HT1080 (cell line): Measurements from ENCODE around the gene TIMM23. TPM values are rescaled to one million over a fixed set of nuclear protein-coding genes. Genes with fewer than 3 reads are reported as not detected.
A peak's percentile ranks its signal among the peaks of the same experiment; 100 is the strongest.
"Not testable (repeated sequence)": the region's sequence is repeated elsewhere in the genome, so short reads cannot be mapped to it uniquely, and the experiment has no call there.

Experiments
- DNase-seq: peaks from one replicate; pipeline ENCODE4 v3.0.0-alpha.2; 2015; ENCODE audit warnings: low read depth
- total RNA-seq: library from RNA; depleted of rRNA; stranded (reverse); fragments of >200 nt; shearing (Covaris generic); gene quantifications from 2 replicates; pipeline ENCODE4 v1.2.3, GENCODE V29; 2014

The TIMM23 gene
- total RNA-seq, 1 experiment from 2014 or later: 211 TPM

DNA sequence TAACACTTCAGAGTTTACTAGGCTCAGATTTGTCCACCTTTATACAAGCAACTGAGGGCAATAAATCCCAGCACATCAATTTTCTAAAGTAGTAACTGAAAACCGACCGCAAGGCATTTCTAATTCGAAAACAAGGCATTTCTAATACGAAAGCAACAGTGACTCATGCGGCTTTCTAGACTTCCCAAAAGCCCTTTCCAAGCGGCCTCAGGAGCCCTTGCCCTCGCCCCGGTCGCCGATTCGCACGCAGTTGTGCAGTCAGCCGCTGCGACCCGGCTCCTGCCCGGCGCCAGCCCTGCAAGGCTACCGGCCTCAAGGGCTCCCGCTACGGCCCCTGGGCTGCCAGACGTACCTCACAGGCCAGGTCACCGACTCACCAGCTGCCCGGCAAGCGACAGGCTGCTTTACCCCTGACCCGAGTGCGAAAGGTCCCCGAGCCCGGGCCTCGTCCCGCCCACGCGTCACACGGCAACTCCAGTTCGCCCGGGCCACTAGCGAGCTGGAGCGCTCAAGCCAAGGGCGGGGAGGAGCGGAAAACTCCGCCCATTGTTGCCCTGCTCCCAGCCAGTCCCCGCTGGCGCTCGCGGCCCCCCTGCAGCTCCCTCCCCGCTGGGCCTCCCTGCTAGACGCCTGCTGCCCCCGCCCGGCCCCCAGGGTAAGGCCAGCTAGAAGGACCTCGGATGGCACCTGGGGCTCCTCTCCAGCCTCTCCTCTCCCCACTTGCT is 50.9 kb downstream of the TIMM23 start:
- DNase-seq: peak; percentile 81

DNA sequence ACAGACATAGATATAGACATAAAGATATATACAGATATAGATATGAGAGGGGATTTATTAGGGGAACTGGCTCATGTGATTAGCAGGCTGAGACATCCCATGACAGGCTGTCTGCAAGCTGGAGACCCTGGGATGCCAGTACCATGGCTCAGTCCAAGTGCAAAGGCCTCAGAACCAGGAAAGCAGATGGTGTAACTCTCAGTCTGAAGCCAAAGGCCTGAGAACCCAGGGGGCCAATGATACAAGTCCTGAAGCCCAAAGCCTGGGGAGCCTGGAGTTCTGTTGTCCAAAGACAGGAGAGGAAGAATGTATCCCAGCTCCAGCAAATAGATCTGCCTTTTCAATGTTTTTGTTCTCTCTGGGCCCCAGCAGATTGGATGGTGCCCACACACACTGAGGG is 52.7 kb downstream of the TIMM23 start:
- DNase-seq: no peak

DNA sequence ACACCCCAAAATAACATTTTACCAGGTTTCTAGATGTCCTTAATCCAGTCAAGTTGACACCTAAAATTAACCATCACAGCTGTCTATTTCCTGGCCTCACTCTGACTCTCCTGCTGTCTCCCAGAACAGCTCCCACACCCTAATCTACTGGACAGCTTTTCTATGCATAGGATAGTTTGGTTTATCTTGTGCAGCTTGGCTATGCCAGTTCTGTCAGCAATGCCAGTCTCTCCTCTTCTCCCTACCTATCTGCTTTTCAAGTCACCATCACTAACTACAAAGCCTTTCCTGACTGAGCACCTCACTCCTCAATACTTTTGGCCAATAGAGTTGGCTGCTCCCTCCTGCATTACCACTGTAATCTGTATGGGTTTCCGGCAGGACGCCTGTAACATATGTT is 53.1 kb downstream of the TIMM23 start:
- DNase-seq: no peak

DNA sequence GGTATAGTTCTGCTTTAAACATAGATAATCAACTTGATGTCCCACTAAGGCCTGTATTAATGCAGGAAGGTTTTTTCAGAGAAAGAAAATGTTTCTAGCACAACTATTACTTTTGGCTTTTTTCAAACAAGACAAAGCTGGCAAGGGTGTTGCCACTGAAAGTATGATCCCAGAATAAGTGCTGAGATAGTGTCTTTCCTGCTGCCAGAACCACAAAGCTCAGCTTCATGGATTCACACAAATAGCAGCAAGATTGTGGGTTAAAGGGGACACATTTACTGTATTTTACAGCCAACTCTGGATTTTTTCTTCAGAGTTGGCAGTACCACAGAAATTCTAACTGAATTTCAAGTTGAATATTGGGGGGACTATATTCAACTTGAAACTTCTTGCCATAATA is 53.8 kb downstream of the TIMM23 start:
- no peak for DNase-seq

DNA sequence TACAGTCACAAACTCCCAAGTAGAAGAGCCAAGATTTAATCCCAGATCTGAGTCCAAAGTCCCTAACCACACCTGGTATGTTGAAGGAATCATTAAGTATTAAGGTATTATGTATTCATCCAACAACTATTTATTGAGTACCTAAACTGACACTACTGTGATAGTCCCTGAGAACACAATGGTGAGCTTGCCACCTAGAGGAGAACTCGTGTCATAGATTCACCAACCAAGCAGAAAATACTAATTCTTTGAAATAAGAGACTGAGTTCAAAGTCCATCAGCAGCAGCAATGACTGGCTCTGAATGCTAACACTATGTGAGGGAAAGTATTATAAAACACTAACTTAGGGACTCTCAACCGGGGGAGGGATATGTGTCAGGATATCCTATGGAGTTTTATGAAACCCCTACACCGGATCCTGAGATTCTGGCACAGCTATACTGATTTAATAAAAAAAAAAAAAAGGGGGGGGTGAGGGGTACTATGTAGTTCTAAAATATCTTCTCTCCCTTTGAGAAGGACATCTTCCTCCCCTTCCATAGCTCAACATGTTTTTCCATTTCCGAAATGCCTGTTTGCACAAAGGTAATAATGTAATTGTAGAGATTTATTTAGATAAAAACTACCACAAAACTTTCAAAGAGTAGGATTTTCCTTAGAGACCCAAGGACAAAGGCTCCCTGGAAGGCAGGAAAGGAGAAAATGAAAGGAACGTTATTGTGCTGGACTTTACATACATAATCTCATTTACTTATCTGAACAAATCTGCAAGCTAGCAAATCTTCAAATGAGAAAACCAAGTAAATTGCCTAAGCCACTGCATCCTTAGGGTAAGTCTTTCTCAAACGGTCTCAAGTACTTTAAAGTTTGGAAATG is 56.5 kb downstream of the TIMM23 start:
- peak; percentile 61 for DNase-seq

DNA sequence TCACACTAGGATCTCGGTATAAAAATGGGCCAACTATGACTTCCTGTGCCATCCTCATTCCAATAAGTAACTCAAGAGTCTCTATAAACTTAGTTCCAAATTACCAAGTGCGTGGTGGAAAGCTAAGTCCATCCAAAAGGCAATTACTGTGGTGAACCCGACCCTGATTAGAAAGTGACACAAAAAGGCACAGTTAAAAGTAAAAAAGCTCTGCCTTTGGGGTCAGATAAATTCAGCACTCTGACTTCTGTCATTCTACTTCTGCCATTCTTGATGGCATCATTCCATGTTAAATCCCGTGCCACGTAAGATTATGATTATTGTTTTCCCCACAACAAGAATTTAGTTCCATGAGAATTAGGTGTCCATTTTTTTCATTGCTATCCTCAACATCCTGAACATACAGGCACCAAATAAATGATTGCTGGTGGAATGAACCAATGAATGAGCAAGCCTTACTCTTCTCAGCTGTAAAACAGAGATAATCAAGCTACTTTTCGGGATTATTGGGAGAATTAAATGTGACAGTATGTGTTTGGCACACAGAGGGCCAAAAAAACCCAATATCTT is 57.3 kb downstream of the TIMM23 start:
- no peak for DNase-seq

DNA sequence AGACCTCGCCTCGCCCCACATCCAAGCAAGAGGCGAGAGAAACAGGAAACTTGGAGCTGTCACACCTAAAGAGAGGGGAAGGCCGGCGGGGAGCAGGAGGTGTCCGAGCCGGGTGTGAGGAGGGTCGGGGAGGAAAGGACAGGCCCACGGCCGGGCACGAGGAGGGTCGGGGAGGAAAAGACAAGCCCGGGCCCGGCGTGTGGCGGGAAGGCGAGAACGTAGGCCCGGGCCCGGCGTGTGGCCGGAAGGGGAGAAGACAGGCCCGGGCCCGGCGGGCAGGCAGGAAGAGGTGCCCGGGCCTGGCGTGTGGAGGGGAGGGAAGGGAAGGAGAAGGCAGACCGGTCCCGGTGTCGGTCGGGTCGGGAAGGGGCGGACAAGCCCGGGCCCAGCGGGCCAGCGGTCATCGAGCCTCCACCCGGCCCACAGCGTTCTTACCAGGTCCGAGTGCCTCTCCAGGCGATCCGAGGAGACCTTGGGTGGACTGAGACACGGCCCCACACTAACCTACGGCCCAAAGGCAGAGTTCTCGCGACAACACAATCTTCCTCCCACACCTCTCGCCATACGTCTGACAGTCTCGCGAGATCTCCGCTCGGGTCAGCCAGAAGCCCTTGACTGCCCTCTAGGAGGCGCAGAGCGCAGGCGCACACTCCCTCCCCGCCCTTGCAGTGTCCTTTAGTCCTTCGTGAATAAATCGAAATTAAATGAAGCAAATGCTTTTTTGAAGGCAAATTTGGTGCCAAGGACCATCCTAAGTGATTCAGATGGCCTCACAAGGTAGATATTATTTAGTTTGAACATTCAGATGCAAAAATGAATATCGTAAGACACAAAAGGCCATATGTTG is 58.0 kb downstream of the TIMM23 start, which contains the start of gene NCOA4:
Gene NCOA4 (minus strand): TSS at position 533 of the 847 bp plus-strand sequence. CDS start 13,943 bp downstream, outside the sequence.
- DNase-seq: peak; percentile 94

DNA sequence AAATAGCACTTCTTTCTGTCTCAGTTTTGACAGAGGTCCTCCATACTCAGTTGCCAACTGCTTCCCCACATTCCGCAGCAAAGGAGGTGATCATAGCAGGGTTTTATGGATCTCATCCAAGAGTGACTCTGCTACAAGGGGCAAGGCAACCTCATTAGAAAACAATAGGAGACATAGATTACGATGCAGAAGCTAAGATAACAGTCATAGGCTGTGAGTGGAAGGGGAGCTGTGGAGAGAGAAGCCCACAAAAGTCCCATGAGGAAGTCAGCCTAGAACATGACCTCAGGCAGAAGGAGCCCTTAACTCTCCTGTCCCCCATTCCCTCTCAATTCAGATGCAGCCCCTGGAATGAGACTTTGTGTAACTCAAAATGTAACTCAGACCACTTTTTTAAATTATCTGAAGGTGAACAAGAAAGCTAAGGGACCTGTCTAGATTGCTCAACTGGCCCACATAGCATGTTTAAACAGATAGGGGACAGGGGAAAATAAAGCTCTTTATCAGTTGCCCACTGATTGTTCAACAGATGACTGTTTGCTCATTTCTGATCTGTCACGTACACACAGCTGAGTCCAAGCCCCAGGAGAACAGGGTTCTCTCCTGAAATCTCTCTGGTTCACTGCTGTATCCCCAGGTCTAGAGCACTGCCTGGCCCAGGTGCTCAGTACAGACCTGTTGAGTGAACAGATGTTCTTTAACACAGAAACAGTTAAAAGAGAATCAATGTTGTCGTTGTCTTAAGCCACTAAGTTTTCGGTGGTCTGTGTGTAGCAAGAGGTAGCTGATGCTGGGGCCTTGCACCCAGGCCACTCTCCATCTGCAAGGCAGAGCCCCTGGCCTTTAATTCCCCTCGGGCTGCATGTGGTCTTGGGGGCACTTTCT is 59.6 kb downstream of the TIMM23 start:
- no peak for DNase-seq

DNA sequence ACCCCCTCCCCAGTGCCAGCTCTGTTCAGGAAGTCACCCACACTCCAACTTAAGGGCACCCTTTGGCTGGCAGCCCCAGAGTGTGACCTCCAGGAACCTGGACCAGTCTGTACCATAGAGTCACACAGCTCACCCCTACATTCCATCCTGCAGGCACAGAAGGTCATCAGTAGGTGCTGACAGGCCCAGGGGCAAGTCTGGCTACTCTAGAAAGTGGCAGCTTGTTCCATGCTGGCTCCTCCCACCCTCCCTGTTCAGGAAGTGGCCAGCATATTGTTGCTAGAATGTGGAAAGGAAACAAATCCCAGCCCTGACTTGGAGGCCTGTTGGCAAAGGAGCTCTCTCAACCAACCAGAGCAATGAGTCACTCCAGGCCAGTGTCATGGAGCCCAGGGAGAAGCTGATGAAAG is 61.3 kb downstream of the TIMM23 start:
- DNase-seq: peak; percentile 89

DNA sequence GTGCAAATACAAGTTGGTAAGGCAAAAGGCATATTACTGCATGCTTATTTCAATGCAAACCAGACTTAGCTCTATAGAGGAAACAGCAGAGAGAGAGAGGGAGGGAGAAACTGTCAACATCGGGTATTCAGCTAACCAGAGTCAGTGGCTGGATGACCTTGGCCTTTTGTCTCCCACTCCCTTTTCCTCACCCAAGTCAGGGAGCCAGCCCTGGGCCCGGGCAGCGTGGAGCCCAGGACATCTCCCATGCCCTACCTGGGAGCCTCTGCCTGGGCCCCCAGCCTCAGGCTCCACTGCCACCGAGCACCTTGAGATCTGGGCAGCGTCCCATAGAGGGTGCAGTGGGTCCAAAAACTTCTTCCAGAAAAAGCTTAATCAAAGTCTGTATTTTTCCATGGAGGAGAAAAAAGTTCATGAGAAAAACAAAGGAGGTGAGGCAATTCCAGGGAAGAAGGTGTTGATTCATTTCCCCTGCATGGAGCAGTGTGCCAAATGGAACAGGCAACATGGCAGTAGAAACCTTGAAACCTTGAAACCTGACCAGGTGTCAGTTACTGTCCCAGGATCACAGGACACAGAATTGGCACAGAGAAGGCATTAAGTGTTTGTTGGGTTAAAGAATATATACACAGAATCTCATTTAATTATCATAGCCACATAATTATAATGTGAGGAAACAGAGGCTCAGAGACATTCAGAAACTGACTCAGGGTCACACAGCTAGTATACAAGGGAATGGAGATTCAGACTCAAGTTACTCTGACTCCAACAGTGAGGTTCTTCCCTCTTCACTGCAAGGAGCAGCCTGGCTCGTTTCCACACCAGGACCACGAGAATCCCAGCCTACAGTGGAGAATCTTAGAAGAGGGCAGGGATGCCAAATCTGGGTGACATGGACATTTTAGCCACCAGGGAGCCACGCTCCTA is 63.9 kb downstream of the TIMM23 start:
- DNase-seq: peak; percentile 61

DNA sequence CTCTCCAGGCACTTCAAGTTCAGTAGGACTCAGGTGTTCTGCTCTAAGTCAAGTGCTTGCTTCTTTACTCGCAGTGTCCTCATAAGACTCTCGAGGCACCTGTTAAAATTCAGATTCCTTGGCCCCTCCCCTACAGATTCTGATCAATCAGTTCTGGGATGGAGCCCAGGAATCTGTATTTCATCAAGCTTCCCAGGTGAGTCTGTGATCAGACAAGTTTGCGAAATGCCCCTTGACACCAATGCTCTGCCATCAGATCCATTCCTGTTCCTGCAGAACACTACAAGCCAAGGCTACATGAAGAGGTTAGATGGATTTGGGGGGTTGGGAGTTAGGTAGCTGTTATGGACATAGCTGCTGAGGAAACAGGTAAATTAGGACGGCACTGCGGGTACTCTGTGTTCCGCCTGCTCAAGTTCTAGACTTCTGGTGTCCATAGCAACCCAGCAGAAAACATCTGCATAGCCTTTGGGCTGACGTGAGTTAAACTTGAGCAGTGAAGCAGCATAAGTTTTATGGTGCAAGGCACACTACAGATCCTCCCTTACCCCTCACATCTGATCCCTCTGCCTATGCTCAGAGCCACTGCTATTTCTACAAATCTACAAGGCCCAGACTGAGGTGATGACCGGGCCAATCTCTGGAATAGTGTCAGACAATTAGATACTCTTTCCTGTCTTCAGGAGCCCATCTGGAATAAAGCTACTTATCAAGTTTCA is 65.0 kb downstream of the TIMM23 start:
- DNase-seq: no peak

DNA sequence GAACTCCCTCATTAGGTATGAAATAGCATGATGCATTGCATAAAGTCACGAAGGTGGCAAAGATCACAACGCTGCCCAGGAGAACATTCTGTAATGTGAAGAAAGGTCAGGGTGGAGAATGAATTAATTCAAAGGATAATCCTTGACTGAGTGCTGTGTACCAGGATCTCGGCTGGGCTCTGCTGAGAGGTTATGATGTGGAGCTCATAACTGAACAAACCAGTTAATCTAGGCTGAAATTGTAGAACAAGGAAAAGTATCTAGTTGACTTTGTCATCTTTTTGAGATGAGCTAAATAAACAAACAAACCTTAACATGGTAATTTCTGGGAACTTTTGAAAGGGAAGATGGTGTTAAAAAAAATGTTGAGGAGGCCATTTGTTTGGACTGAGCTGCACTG is 67.7 kb downstream of the TIMM23 start:
- no peak for DNase-seq

DNA sequence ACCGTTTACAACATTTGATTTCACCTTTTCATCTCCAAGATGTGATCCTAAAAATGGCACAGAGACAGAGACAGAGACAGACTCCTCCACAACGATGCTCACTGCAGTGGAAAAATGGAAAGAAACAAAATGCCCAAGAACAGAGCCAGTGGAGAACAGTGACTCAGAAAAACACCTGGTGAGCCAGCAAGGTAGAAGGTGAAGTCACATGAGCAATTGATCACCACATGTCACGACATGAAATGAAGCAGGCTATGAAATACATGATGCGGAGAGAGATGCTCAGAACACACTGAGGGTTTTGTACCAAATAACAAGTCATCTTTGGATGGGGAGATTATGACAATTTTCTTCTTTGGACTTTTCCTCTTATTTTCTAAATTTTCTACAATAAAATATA is 70.2 kb downstream of the TIMM23 start:
- DNase-seq: no peak

DNA sequence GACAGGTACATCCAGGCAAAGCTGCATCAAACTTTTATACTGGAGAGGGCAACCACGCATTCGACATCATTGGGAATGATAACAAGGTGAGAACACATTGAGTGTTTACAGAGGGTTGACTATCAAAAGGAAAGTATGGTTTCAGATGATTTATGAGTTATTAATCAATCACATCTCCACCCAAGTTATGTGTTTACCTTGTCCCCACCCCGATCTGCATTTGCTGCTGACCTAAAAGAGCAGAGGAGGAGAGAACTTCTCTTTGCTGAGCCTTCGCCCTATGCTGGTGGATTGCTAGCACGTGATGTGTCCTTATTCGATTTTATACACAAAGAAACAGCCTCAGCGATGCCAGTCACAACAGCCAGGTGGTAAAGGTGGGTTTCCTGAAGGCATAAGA is 74.0 kb downstream of the TIMM23 start, which contains the start of gene MSMB:
Gene MSMB (minus strand): TSS at position 9 of the 400 bp plus-strand sequence. CDS start 32 bp downstream, outside the sequence.
- no peak for DNase-seq

DNA sequence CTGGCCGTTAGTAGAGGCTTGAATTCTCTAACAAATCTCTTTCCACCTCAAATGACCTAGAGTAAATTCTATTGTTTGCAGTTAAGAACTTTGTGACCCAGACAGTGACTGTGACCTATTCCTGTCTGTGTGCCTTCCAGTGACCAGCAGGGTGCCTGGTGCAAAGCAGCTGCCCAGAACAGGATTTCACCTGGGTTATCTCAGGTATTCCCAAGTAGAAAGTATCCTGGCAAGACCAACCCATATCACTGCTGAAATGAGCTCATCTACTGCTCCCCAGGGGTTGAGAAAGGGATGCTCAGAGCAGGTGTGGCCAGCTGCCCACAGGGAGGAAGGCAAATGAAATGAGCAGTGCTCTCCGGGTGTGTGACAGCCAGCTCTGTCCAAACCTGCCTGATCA is 75.9 kb downstream of the TIMM23 start:
- no peak for DNase-seq

DNA sequence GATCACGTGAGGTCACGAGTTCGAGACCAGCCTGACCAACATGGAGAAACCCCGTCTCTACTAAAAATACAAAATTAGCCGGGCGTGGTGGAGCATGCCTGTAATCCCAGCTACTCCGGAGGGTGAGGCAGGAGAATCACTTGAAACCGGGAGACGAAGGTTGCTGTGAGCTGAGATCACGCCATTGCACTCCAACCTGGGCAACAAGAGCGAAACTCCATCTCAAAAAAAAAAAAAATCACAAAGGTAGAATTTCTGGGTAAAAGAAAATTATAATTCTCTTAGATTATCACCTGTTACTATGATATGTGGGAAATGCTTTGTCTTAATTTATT is 77.2 kb downstream of the TIMM23 start:
- DNase-seq: not testable (repeated sequence)

DNA sequence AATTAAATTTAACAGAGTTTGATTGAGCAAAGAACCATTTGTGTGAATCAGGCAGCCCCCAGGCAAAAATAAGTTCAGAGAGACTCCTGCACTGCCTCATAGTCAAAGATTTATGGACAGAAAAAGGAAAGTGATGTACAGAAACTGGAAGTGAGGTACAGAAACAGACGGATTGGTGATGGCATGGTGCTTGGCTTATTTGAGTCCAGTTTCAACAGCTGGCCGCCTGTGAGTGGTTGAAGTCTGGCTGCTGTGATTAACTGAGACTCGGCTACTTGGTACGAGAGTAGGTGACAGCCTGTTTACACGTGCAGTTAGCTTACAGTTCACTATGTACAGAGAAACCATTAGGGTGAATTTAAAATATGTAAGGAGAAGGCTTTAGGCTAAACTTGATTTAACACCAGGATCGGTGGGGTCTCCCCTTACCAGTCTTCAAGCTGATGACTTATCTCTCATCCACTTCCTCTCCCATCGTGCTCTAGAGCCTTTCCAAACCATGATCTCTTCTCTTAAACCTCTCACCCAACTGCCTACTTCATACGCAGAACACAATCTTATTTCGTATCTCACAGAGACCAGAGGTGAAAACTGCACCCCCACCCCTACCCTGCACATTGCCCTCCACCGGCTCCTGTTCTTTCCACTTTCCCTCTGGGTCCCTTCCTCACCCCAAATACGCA is 78.8 kb downstream of the TIMM23 start:
- DNase-seq: peak; percentile 43
